K562 (cell line): ENCODE data around the gene ADAMTSL2. TPM values are rescaled to one million over a fixed set of nuclear protein-coding genes. Genes with fewer than 3 reads are reported as not detected.

ENCODE experiments used
- ATAC-seq: fragments of 200-7000 bp; cut with Tn5 transposase; 3 replicates; pipeline ENCODE4 v1.9.1; 2020; ENCODE audit warnings: moderate library complexity
- BruUV-seq: library from RNA; stranded (reverse); fragments of 400-500 nt; replicated peaks from 2 replicates; lab custom pipeline; 2021; lab: Mats Ljungman, UMichigan
- CTCF ChIA-PET: fragments of 300-600 bp; formaldehyde crosslinking; extraction: SDS; loops from one replicate; lab custom pipeline; 2021; ENCODE audit warnings: low intra/inter-chr PET ratio; lab: Yijun Ruan, JAX
- POLR2A ChIA-PET: fragments of 300-600, 350-650 bp; sonication (Branson Sonifier 250); formaldehyde crosslinking; extraction: SDS; loops from one replicate; lab custom pipeline; 2021; ENCODE audit warnings: antibody characterized with exemption, inconsistent platforms; lab: Yijun Ruan, JAX
- DNase-seq, 4 experiments: peaks; one replicate each; pipeline versions ENCODE4 v3.0.0 to v3.0.0-alpha.2; 2011 to 2018; ENCODE audit warnings: low spot score in 3 of 4, mixed read lengths in 3 of 4; ENCODE audit errors: extremely low read depth in 1 of 4
- FAIRE-seq: peaks from 2 replicates; lab custom pipeline; 2011; peaks lifted over from hg19 to GRCh38; lab: Jason Lieb, UNC
- H2AFZ ChIP-seq: 2 replicates; pipeline ENCODE4 v1.6.0; 2011; ENCODE audit warnings: low read depth, low read length, control low read depth, inconsistent platforms
- H3K27ac ChIP-seq: fragments of 200-600 bp; 3 replicates; pipeline ENCODE4 v1.8.0; 2011; ENCODE audit warnings: low read depth, mild to moderate bottlenecking, control low read depth, inconsistent platforms, low read length, moderate library complexity, mixed read lengths; ENCODE audit errors: extremely low read depth
- H3K27me3 ChIP-seq, 2 experiments: fragments of 300-600 bp in 1 of 2; 2 replicates in 1 of 2; 3 replicates in 1 of 2; pipeline versions ENCODE4 v1.6.0 to v1.8.0; 2011; ENCODE audit warnings: inconsistent platforms in 2 of 2, low read length in 2 of 2, mild to moderate bottlenecking in 1 of 2, mixed read lengths in 1 of 2, moderate library complexity in 1 of 2; ENCODE audit not compliant: control insufficient read depth in 2 of 2, insufficient read depth in 2 of 2
- H3K36me3 ChIP-seq: fragments of 300-600 bp; 3 replicates; pipeline ENCODE4 v1.8.0; 2011; ENCODE audit warnings: mild to moderate bottlenecking, low read length, inconsistent platforms; ENCODE audit not compliant: control insufficient read depth, insufficient read depth
- H3K4me1 ChIP-seq, 2 experiments: fragments of 200-600 bp in 1 of 2; replicated peaks in 1 of 2; 2 replicates in 1 of 2; 3 replicates in 1 of 2; pipeline versions ENCODE4 v1.5.1 to v1.8.0; 2011; ENCODE audit warnings: inconsistent platforms in 2 of 2, low read length in 2 of 2, mild to moderate bottlenecking in 1 of 2, mixed read lengths in 1 of 2, moderate library complexity in 1 of 2; ENCODE audit not compliant: control insufficient read depth in 2 of 2, insufficient read depth in 2 of 2
- H3K4me2 ChIP-seq: 2 replicates; pipeline ENCODE4 v1.6.1; 2011; ENCODE audit warnings: low read length, control low read depth, inconsistent platforms, mixed read lengths; ENCODE audit not compliant: insufficient read depth
- H3K4me3 ChIP-seq: fragments of 200-600 bp; sonication (generic), shearing (Covaris generic); 2 replicates; pipeline ENCODE4 v1.5.1; 2016; ENCODE audit warnings: control low read depth, inconsistent platforms
- H3K79me2 ChIP-seq: fragments of 200-600 bp; 3 replicates; pipeline ENCODE4 v1.8.0; 2011; ENCODE audit warnings: low read length, inconsistent platforms; ENCODE audit not compliant: control insufficient read depth, insufficient read depth
- H3K9ac ChIP-seq, 2 experiments: 2 replicates each; pipeline versions ENCODE4 v1.6.0 to v1.6.1; 2011; ENCODE audit warnings: low read depth in 2 of 2, low read length in 2 of 2, control low read depth in 1 of 2, inconsistent platforms in 1 of 2, mild to moderate bottlenecking in 1 of 2, mixed read lengths in 1 of 2; ENCODE audit not compliant: insufficient read depth in 1 of 2
- H3K9me1 ChIP-seq: one replicate; pipeline ENCODE4 v1.6.0; 2011; ENCODE audit warnings: inconsistent platforms, mild to moderate bottlenecking, low read length, moderate library complexity; ENCODE audit not compliant: control insufficient read depth, insufficient read depth
- H3K9me3 ChIP-seq: replicated peaks from 2 replicates; pipeline ENCODE4 v1.5.1; 2011; ENCODE audit warnings: low read depth, low read length, inconsistent platforms; ENCODE audit not compliant: control insufficient read depth, insufficient read depth
- H4K20me1 ChIP-seq: replicated peaks from 2 replicates; pipeline ENCODE4 v1.6.1; 2011; ENCODE audit warnings: low read length, inconsistent platforms, mixed read lengths; ENCODE audit not compliant: control insufficient read depth, insufficient read depth
- CHAMP1 ChIP-seq: fragments of 450-650 bp; IDR thresholded peaks from 2 replicates; pipeline ENCODE4 v1.6.1; 2016; ENCODE audit warnings: mild to moderate bottlenecking
- HMG20B ChIP-seq: fragments of 250-450 bp; sonication (Bioruptor Pico); IDR thresholded peaks from 2 replicates; pipeline ENCODE4 v1.5.0; 2021; ENCODE audit warnings: mild to moderate bottlenecking
- SIRT6 ChIP-seq: IDR thresholded peaks from one replicate; pipeline ENCODE4 v1.6.1; 2012; ENCODE audit warnings: low read depth, mild to moderate bottlenecking, control low read depth, inconsistent platforms, low read length, moderate library complexity
- TBL1XR1 ChIP-seq, 2 experiments: IDR thresholded peaks; 2 replicates each; pipeline ENCODE4 v1.6.1; 2012; ENCODE audit warnings: improper control_type of control experiment in 2 of 2, low read length in 2 of 2, mild to moderate bottlenecking in 1 of 2
- YBX1 ChIP-seq: fragments of 450-650 bp; IDR thresholded peaks from 2 replicates; pipeline ENCODE4 v1.7.1; 2016; ENCODE audit warnings: mild to moderate bottlenecking
- ZNF184 ChIP-seq: sonication (generic); formaldehyde crosslinking; IDR thresholded peaks from 2 replicates; pipeline ENCODE4 v1.5.0; 2020; ENCODE audit warnings: missing genetic modification reagents
- ZNF445 ChIP-seq: fragments of 250-450 bp; sonication (Bioruptor Pico); IDR thresholded peaks from 2 replicates; pipeline ENCODE4 v1.4.0; 2020; ENCODE audit warnings: low read depth, mild to moderate bottlenecking, moderate library complexity
- WGBS: fragments of 100-300 bp; shearing (Covaris generic); methylation state at CpG from one replicate; pipeline ENCODE4 v1.1.6; 2016; ENCODE audit warnings: low coverage, mixed read lengths; ENCODE audit not compliant: insufficient coverage; ENCODE audit errors: missing lambda C conversion rate; 5-methylcytosine and 5-hydroxymethylcytosine counted together
- in situ Hi-C: fragments of 300-500 bp; cut with MboI; formaldehyde crosslinking; loops from 4 replicates; pipeline ENCODE4 v1.15.0; 2018; ENCODE audit warnings: inconsistent platforms, mixed read lengths
- intact Hi-C: fragments of 100-400 bp; cut with micrococcal nuclease; formaldehyde crosslinking; loops from 2 replicates; pipeline ENCODE4 v1.14.2; 2022
- polyA plus RNA-seq, 8 experiments: library from polyadenylated mRNA; depleted of rRNA in 4 of 8; stranded (reverse) in 5 of 8; unstranded in 3 of 8; fragments of >200 nt; fragmentation: Nextera tagmentation in 2 of 8; fragmentation: Illumina TruSeq in 1 of 8; extraction: Ambion mirVana in 2 of 8; extraction: Trizol in 1 of 8; gene quantifications; 2 replicates each; pipeline versions ENCODE4 v1.2.1 to v1.2.3, GENCODE V29; 2011 to 2014; ENCODE audit warnings: inconsistent platforms in 1 of 8, missing spikeins in 1 of 8
- total RNA-seq, 7 experiments: library from RNA; depleted of rRNA in 6 of 7; stranded (reverse); fragments of >200 nt in 6 of 7; fragmentation: Illumina TruSeq in 2 of 7; extraction: Trizol in 2 of 7; gene quantifications; 2 replicates each; pipeline versions ENCODE4 v1.2.1 to v1.2.3, GENCODE V29; 2011 to 2021; ENCODE audit warnings: low replicate concordance in 1 of 7

Gene ADAMTSL2
- total and polyA plus RNA-seq, 9 of the 15 experiments (the other 6 are each of a cell fraction or from before 2014, with no cell fraction given): 0.04 TPM; not detected in 8

DNA sequence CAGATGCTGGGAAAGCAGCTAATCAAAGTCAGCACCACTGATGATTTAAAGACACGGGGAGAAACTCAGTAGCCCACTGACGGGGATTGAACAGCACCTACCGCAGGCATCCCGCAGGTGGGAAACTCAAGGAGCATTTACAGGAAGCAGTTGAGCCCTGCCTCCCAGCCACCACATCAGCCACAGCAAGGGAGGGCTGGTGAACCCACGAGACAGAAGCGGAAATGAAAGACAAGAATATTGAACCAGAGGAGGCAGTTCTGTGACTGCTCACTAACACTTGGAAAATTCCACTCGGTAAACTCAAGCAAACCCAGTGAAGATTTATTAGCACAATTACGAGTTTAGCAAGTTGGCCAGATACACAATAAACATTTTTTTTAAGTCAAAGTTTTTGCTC, 85.3 kb downstream of the ADAMTSL2 start:
- Histone ChIP-seq H3K9me3 (no peaks in the 10 kb centered on the region), H3K4me2 (no peak overlapping the region), H2AFZ (no peak overlapping the region), H3K27ac (no peak overlapping the region), H3K4me3 (no peak overlapping the region), H4K20me1 (peaks cover 12% of the 10 kb centered on the region; the same call in 1 of the 2 replicates), H3K27me3 (peaks cover 7 to 46% of the 10 kb centered on the region in 2 experiments; a peak in 4 of 5 replicates), H3K36me3 (no peaks in the 10 kb centered on the region), H3K79me2 (no peaks in the 10 kb centered on the region), H3K9ac (no peak overlapping the region), H3K4me1 (no peaks in the 10 kb centered on the region), H3K9me1 (no peaks in the 10 kb centered on the region)
- ChIA-PET POLR2A (no interaction called here), CTCF (interaction anchor here (0.6 kb wide), 1 partner anchor 1072 kb away, joined by 3 read pairs; no protein-coding TSS in a partner anchor)
- 0% methylated on average over 8 of the region's 8 CpGs for WGBS
- DNase-seq: no peak
- TF ChIP-seq HMG20B (no peak), TBL1XR1 (IDR thresholded peaks at IDR 0.05; ENCODE audit: low read length in 2 of 2) (no peak), ZNF445 (CRISPR knock-in tag) (no peak), YBX1 (no peak), ZNF184 (CRISPR knock-in tag) (no peak), CHAMP1 (no peak), SIRT6 (no peak)
- in situ Hi-C loops (no loop called here), intact Hi-C loops (no loop called here)
- no peak for FAIRE-seq
- ATAC-seq: no peak
- no TSS peak for BruUV-seq
